Stimulated activated CD8-positive, alpha-beta memory T cell treated with anti-CD3 and anti-CD28 coated beads, Interleukin-4, amount 100 ng/mL, for 24 hours (primary cell): ENCODE data around the gene INSR.
"Not testable (repeated sequence)": the region's sequence is repeated elsewhere in the genome, so short reads cannot be mapped to it uniquely, and the experiment has no call there.

ENCODE experiments used
- DNase-seq: peaks from one replicate; pipeline ENCODE4 v3.0.0-alpha.2; 2020; ENCODE audit warnings: low read depth

The INSR gene

DNA sequence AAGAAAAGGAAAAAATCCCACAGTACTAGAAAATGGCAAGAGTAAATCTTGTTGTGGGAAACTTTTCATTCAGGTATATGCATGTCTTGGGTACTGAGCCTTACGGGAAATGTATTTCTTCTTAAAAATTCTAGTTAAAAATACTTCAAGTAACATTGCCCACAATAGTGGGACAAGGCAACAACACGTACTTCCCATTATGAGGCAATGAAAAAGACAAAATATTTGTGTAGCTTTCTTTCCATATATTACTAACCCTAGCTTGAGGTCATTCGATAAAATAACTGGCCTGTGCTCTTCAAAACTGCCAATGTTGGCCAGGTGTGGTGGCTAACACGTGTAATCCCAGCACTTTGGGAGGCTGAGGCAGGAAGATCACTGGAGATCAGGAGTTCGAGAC, 99.2 kb downstream of the INSR start:
- no peak for DNase-seq

- no peak for DNase-seq
These were observed 99.6 kb downstream of the INSR start for GRCh38 chr19:7194566-7194965.

DNA sequence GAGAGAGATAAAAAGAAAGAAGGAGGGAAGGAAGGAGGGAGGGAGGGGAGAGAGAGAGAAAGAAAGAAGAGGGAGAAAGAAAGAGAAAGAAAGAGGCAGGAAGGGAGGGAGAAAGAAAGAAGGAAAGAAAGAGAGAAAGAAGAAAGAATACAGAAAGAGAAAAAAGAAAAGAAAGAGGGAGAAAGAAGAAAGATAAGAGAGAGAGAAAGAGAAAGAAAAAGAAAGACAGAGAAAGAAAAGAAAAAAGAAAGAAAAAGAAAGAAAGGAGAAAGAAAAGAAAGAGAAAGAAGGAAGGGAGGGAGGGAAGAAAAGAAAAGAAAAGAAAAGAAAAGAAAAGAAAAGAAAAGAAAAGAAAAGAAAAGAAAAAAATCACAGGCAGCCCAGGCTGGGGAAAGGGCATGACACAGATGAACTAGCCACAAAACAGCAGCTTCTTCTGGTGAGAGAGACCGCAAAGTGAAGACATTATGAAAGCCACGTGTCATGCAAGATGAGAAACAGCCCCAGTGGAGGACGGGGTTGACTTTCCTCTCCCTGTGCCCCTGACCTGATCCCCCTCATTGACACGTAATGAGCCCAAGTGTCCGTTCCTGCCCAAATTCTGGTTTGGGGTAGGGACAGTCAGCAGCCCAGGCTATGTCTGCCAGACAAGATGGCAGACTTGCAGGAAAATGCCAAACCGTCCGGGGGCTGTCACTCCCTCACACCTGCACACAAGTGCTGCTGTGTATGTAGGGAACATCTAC, 102.1 kb downstream of the INSR start:
- DNase-seq, result no peak

DNA sequence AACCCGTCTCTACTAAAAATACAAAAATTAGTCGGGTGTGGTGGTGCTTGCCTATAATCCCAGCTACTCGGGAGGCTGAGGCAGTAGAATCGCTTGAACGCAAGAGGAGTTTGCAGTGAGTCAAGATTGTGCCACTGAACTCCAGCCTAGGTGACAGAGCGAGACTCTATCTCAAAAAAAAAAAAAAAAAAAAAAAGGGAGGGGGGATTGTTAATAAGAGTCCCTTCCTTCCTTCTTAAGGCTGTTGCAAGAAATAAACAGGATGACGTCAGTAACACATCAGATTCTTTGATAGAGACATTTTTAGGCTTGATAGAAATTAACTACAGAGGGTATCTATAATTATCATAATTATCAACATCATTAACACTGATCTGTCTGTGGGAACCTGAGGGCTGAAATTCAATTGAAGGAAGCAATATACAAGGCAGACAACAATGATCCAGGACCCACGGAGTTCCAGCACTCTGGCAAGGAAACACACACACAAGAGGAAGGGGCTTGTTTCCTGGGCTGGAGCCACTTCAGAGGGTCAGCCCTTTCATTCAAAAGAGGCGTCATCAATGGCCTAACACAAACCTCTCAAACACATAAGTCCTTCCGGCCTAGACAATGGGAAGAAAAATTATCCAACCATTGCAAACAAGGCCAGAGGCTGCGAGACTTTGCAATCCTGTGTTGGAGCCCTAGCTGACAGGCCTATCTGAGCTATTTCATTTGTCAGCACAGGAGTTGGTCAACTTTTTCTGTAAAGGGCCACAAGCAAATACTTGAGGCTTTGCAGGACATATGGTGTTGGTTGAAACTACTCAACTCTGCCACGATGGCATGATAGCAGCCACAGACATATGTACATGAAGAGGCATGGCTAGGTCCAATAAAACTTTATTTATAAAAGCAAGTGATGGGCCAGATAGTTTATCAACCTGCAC, 105.2 kb downstream of the INSR start:
- no peak for DNase-seq

- no peak for DNase-seq
These were observed 106.4 kb downstream of the INSR start for GRCh38 chr19:7187605-7188339.

GRCh38 chr19:7182489-7182888, 111.7 kb downstream of the INSR start:
- no peak for DNase-seq

GRCh38 chr19:7179917-7180306, 114.3 kb downstream of the INSR start:
- no peak for DNase-seq

- DNase-seq, result no peak
These were observed 116.3 kb downstream of the INSR start for GRCh38 chr19:7177926-7178325.

GRCh38 chr19:7176792-7177191, 117.4 kb downstream of the INSR start:
- no peak for DNase-seq

GRCh38 chr19:7172794-7173193, 121.4 kb downstream of the INSR start:
- no peak for DNase-seq

- no peak for DNase-seq
These were observed 123.2 kb downstream of the INSR start for GRCh38 chr19:7170983-7171382.

GRCh38 chr19:7168941-7169340, 125.3 kb downstream of the INSR start:
- DNase-seq, result no peak

- DNase-seq, result no peak
These were observed 132.9 kb downstream of the INSR start for GRCh38 chr19:7161292-7161691.

GRCh38 chr19:7159105-7159933, 134.9 kb downstream of the INSR start:
- no peak for DNase-seq

DNA sequence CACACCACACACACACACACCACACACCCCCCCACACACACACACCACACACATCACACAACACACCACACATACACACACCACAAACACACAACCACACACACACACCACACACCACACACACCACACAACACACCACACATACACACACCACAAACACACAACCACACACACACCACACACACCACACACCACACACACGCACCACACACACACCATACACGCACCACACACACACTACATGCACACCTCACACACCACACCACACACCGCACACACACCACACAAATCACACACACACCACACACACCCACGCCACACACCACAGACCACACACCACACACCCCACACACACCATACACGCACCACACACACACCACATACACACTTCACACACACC, 141.2 kb downstream of the INSR start:
- DNase-seq, result no peak

DNA sequence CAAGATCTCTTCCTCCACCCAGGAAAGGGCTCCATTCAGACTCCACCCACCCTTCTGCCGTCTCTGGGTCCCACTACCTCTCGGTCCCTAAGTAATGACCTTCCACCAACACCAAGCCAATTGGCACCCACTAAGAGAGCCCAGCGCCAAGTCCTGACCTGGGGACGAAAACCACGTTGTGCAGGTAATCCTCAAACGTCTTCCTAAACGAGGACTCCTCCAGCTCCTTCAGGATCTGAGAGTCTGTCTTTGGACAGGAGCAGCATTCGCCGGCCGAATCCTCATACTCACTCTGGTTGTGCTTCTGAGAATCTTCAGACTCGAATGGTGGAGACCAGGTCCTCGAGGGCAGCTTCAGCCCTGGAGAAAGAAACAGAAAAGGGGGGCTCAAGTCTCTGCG, 141.6 kb downstream of the INSR start:
- DNase-seq, result no peak

GRCh38 chr19:7149956-7150705, 144.1 kb downstream of the INSR start:
- DNase-seq, result no peak

DNA sequence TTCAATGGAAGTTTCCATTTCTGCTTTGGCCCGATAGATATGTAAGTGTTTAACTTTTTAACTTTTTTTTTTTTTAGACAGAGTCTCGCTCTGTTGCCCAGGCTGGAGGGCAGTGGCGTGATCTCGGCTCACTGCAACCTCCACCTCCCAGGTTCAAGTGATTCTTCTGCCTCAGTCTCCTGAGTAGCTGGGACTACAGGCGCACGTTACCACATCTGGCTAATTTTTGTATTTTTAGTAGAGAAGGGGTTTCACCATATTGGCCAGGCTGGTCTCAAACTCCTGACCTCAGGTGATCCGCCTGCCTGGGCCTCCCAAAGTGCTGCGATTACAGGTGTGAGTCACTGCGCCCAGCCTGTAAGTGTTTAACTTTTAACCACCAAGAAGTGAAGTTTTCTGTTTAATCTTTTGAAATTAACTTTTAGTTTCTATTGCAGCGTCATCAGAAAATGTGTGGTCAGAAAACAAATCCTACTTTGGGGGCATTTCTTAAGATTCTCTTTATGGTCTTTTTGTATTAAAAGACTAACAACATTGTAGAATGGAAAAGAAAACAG, 147.0 kb downstream of the INSR start:
- not testable (repeated sequence) for DNase-seq

GRCh38 chr19:7146086-7146485, 148.1 kb downstream of the INSR start:
- DNase-seq, result not testable (repeated sequence)

GRCh38 chr19:7145494-7145893, 148.7 kb downstream of the INSR start:
- DNase-seq, result no peak

- DNase-seq, result no peak
These were observed 151.4 kb downstream of the INSR start for GRCh38 chr19:7142771-7143170.
